ENCODE measurements around the gene PTDSS2. TPM values are rescaled to one million over a fixed set of nuclear protein-coding genes. Genes with fewer than 3 reads are reported as not detected.
A peak's percentile ranks its signal among the peaks of the same experiment; 100 is the strongest.

Gene PTDSS2
- total and polyA plus RNA-seq, 8 donors, result 11.3 to 44.7 (median 15.7) TPM

GRCh38 chr11:477052-477715, 27.1 kb downstream of the PTDSS2 start:
- Histone ChIP-seq H3K9me3 (no peaks in the 10 kb centered on the region), H3K4me3 (no peak overlapping the region), H3K27ac (no peak overlapping the region), H3K36me3 (no peaks in the 10 kb centered on the region), H3K27me3 (no peaks in the 10 kb centered on the region), H3K4me1 (no peaks in the 10 kb centered on the region)
- FAIRE-seq, result no peak
- intact Hi-C loops (cut with DNase I), result no loop called here
- DNase-seq, result peak in 1 of 6 donors; percentile 7
- ATAC-seq, result no peak
- WGBS, 2 donors, result 83 to 88% methylated on average over 16 of the region's 16 CpGs
- no peak for TF ChIP-seq CTCF (IDR thresholded peaks at IDR 0.05)

DNA sequence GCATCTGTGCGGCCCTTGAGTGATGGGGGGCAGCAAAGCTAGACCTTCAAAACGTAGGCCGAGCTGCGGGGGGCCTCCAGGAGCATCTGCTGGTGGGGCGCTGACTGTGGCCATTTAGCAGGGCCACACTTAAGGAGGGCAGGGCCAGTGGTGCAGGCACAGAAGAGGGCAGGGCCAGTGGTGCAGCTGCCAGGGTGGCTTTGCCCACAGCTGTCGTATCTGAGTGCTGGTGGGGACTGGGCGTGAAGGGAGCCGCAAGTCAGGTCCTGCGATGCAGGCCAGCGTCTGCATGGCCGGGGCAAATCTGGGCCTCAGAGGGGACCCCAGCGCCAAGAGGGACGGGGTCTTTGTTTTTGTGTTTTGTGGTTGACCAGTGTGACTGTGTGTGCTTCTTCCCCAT, 29.2 kb downstream of the PTDSS2 start:
- ATAC-seq (no peak), DNase-seq (peak in 1 of 6 donors; percentile 19), FAIRE-seq (no peak)
- Histone ChIP-seq H3K27ac (no peak overlapping the region), H3K4me3 (no peak overlapping the region), H3K9me3 (no peaks in the 10 kb centered on the region), H3K27me3 (no peaks in the 10 kb centered on the region), H3K36me3 (no peaks in the 10 kb centered on the region), H3K4me1 (no peaks in the 10 kb centered on the region)
- no peak for TF ChIP-seq CTCF (IDR thresholded peaks at IDR 0.05)
- intact Hi-C loops (cut with DNase I), result no loop called here
- WGBS, 2 donors, result 93 to 95% methylated on average over 13 of the region's 13 CpGs

DNA sequence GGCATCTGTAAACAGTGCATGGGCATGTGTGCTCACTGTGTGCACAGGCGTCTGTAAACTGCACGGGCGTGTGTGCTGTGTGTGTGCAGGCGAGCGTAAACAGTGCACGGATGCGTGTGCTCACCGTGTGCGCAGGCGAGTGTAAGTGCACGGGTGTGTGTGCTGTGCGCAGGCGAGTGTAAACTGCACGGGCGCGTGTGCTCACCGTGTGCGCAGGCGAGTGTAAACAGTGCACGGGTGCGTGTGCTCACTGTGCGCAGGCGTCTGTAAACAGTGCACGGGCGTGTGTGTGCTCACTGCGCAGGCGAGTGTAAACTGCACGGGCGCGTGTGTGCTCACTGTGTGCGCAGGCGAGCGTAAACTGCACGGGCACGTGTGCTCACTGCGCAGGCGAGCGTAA, 34.5 kb downstream of the PTDSS2 start:
- Histone ChIP-seq H3K4me1 (no peaks in the 10 kb centered on the region), H3K4me3 (no peak overlapping the region), H3K27ac (no peak overlapping the region), H3K27me3 (no peaks in the 10 kb centered on the region), H3K9me3 (no peaks in the 10 kb centered on the region), H3K36me3 (no peaks in the 10 kb centered on the region)
- 95 to 96% methylated on average over 38 of the region's 38 CpGs for WGBS, 2 donors
- ATAC-seq (no peak), FAIRE-seq (no peak), DNase-seq (peak in 1 of 6 donors; percentile 4)
- intact Hi-C loops (cut with DNase I), result no loop called here
- TF ChIP-seq CTCF (IDR thresholded peaks at IDR 0.05), result no peak

DNA sequence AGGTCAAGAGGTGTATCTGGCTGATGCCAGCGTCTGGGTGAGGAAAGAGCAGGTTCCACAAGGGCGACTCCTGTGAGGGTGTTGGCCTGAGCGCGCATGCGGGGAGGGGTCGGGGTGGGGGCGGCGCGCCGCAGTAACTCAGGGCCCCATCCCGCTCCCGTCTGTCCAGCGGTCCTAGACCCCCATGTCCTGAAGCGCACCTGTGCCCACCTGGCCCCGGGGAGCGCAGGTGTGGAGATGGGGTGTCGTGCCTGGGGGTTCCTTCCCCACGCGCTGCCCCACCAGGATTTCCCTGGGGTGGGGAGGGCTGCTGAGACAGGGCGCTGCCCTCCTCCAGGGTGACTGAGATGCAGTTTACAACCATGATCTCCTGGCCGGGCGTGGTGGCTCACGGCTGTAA, 36.1 kb downstream of the PTDSS2 start:
- H3K4me3 ChIP-seq, result no peak overlapping the region
- no peak for ATAC-seq
- intact Hi-C loops (cut with DNase I), result no loop called here
- no peak overlapping the region for H3K27ac ChIP-seq
- H3K27me3 ChIP-seq, result no peaks in the 10 kb centered on the region
- H3K36me3 ChIP-seq, result no peaks in the 10 kb centered on the region
- FAIRE-seq, result no peak
- DNase-seq, result peak in 3 of 6 donors; percentile 9 to 50 (median 49)
- no peaks in the 10 kb centered on the region for H3K4me1 ChIP-seq
- 95 to 96% methylated on average over 23 of the region's 23 CpGs for WGBS, 2 donors
- H3K9me3 ChIP-seq, result no peaks in the 10 kb centered on the region
- no peak for TF ChIP-seq CTCF (IDR thresholded peaks at IDR 0.05)

GRCh38 chr11:487571-488021, 37.5 kb downstream of the PTDSS2 start:
- peak in 2 of 6 donors; percentile 51 to 69 for DNase-seq
- H3K36me3 ChIP-seq, result no peaks in the 10 kb centered on the region
- no peaks in the 10 kb centered on the region for H3K27me3 ChIP-seq
- intact Hi-C loops (cut with DNase I), result no loop called here
- H3K27ac ChIP-seq, result no peak overlapping the region
- 91 to 94% methylated on average over 20 to 22 of the region's 22 CpGs for WGBS, 2 donors
- H3K4me1 ChIP-seq, result no peaks in the 10 kb centered on the region
- no peak for ATAC-seq
- no peaks in the 10 kb centered on the region for H3K9me3 ChIP-seq
- no peak for FAIRE-seq
- no peak for TF ChIP-seq CTCF (IDR thresholded peaks at IDR 0.05)
- H3K4me3 ChIP-seq, result no peak overlapping the region
